PC-3 (cell line): ENCODE data around the gene PLXND1.

Source experiments
- CTCF ChIP-seq: fragments of 300-600 bp; sonication (generic); conservative IDR thresholded peaks from 2 replicates; pipeline ENCODE4 v1.5.1; 2017; ENCODE audit warnings: antibody characterized with exemption, low read depth, mild to moderate bottlenecking, low read length
- EZH2 ChIP-seq: fragments of 300-600 bp; sonication (generic); IDR thresholded peaks from one replicate; pipeline ENCODE4 v1.6.1; 2017; ENCODE audit warnings: antibody characterized with exemption, mild to moderate bottlenecking, low read length; ENCODE audit not compliant: unreplicated experiment
- EZH2phosphoT487 ChIP-seq: fragments of 300-600 bp; sonication (generic); IDR thresholded peaks from 2 replicates; pipeline ENCODE4 v1.6.1; 2018; ENCODE audit warnings: mild to moderate bottlenecking, antibody characterized with exemption, low read length, borderline replicate concordance

GRCh38 chr3:129536804-129537203 lies 69.7 kb downstream of the PLXND1 start:
- TF ChIP-seq CTCF (no peak), EZH2phosphoT487 (no peak), EZH2 (no peak)
